Esophagus muscularis mucosa (tissue), 4 donors: ENCODE measurements around the gene CAMKMT.
"Not testable (repeated sequence)": the region's sequence is repeated elsewhere in the genome, so short reads cannot be mapped to it uniquely, and the experiment has no call there.

Experiments used
- EP300 ChIP-seq: sonication (generic); formaldehyde crosslinking; IDR thresholded peaks from one replicate; pipeline ENCODE4 v1.6.1; 2017; ENCODE audit warnings: antibody characterized with exemption
- POLR2A ChIP-seq: fragments of 450-650 bp; IDR thresholded peaks from one replicate; pipeline ENCODE4 v1.6.1; 2017; ENCODE audit warnings: antibody characterized with exemption, moderate library complexity, mild to moderate bottlenecking, low read depth
- POLR2AphosphoS5 ChIP-seq, 2 donors: sonication (generic); formaldehyde crosslinking; IDR thresholded peaks; one replicate each; pipeline ENCODE4 v1.6.1; 2017; ENCODE audit warnings: antibody characterized with exemption in 2 of 2
- TF ChIP-seq, protein P1 (sequence below), 3 experiments: fragments of 200-600 bp in 2 of 3; fragments of 450-650 bp in 1 of 3; sonication (generic) in 2 of 3; IDR thresholded peaks; one replicate each; pipeline ENCODE4 v1.5.1; 2017 to 2019; ENCODE audit warnings: antibody characterized with exemption in 3 of 3, mild to moderate bottlenecking in 2 of 3, moderate library complexity in 1 of 3

DNA sequence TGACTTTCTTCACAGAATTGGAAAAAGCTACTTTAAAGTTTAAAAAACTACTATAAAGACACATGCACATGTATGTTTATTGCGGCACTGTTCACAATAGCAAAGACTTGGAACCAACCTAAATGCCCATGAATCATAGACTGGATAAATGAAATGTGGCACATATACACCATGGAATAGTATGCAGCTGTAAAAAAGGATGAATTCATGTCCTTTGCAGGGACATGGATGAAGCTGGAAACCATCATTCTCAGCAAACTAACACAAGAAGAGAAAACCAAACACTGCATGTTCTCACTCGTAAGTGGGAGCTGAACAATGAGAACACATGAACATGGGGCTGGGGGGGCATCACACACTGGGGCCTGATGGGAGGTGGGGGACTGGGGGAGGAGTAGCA lies 233.9 kb downstream of the CAMKMT start:
- TF ChIP-seq, protein P1, sequence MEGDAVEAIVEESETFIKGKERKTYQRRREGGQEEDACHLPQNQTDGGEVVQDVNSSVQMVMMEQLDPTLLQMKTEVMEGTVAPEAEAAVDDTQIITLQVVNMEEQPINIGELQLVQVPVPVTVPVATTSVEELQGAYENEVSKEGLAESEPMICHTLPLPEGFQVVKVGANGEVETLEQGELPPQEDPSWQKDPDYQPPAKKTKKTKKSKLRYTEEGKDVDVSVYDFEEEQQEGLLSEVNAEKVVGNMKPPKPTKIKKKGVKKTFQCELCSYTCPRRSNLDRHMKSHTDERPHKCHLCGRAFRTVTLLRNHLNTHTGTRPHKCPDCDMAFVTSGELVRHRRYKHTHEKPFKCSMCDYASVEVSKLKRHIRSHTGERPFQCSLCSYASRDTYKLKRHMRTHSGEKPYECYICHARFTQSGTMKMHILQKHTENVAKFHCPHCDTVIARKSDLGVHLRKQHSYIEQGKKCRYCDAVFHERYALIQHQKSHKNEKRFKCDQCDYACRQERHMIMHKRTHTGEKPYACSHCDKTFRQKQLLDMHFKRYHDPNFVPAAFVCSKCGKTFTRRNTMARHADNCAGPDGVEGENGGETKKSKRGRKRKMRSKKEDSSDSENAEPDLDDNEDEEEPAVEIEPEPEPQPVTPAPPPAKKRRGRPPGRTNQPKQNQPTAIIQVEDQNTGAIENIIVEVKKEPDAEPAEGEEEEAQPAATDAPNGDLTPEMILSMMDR (IDR thresholded peaks at IDR 0.05) = not testable (repeated sequence)
- TF ChIP-seq POLR2A; EP300; POLR2AphosphoS5 (IDR thresholded peaks at IDR 0.05): not testable (repeated sequence)
